ENCODE results near the gene KCNK1.

DNA sequence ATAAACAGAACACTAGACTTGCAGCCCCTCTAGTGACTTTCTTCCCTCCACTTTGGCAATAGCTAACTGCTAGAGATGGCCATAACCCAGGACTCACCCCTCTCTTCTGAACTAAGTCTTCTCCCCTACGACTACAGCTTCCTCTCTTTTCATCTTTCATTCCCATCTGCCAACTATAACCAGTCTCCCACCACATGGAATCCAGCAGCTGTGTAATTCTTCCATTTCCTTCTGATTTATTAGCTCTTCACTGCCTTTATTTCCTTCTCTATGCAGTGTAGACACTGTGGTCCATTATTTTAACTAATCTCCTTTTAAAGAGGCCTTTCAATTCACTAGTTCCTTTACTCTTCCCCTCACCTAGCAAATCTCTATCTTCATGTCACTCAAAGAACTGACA is 13.4 kb upstream of the KCNK1 start:
- TF ChIP-seq, protein P1, sequence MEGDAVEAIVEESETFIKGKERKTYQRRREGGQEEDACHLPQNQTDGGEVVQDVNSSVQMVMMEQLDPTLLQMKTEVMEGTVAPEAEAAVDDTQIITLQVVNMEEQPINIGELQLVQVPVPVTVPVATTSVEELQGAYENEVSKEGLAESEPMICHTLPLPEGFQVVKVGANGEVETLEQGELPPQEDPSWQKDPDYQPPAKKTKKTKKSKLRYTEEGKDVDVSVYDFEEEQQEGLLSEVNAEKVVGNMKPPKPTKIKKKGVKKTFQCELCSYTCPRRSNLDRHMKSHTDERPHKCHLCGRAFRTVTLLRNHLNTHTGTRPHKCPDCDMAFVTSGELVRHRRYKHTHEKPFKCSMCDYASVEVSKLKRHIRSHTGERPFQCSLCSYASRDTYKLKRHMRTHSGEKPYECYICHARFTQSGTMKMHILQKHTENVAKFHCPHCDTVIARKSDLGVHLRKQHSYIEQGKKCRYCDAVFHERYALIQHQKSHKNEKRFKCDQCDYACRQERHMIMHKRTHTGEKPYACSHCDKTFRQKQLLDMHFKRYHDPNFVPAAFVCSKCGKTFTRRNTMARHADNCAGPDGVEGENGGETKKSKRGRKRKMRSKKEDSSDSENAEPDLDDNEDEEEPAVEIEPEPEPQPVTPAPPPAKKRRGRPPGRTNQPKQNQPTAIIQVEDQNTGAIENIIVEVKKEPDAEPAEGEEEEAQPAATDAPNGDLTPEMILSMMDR (IDR thresholded peaks at IDR 0.05) = no peak
- TF ChIP-seq POLR2A (IDR thresholded peaks at IDR 0.05) = no peak

Measured in lower leg skin (tissue), 3 donors.